GM19043 (cell line): ENCODE measurements around the gene ZNF281.
"Not testable (repeated sequence)": the region's sequence is repeated elsewhere in the genome, so short reads cannot be mapped to it uniquely, and the experiment has no call there.

Experiments
- ATAC-seq: cut with Tn5 transposase; IDR thresholded peaks from one replicate; pipeline ENCODE4 v1.9.1; 2021; ENCODE audit warnings: low read depth; ENCODE audit not compliant: unreplicated experiment

The ZNF281 gene

GRCh38 chr1:200433586-200433985 is 23.8 kb upstream of the ZNF281 start:
- ATAC-seq = no peak

- no peak for ATAC-seq
These were observed 22.8 kb upstream of the ZNF281 start for GRCh38 chr1:200432586-200432985.

- ATAC-seq = no peak
These were observed 19.4 kb upstream of the ZNF281 start for GRCh38 chr1:200429221-200429751.

- no peak for ATAC-seq
These were observed 18.8 kb upstream of the ZNF281 start for GRCh38 chr1:200428482-200429205.

GRCh38 chr1:200427744-200428143 is 17.9 kb upstream of the ZNF281 start:
- no peak for ATAC-seq

GRCh38 chr1:200426196-200426595 is 16.4 kb upstream of the ZNF281 start:
- no peak for ATAC-seq

GRCh38 chr1:200423235-200423634 is 13.4 kb upstream of the ZNF281 start:
- no peak for ATAC-seq

GRCh38 chr1:200422211-200422610 is 12.4 kb upstream of the ZNF281 start:
- no peak for ATAC-seq

- ATAC-seq = peak; percentile 75
These were observed 6.2 kb upstream of the ZNF281 start for GRCh38 chr1:200415789-200416593.

- peak; percentile 55 for ATAC-seq
These were observed 5.4 kb upstream of the ZNF281 start for GRCh38 chr1:200415227-200415626.

GRCh38 chr1:200414657-200415056 is 4.8 kb upstream of the ZNF281 start:
- ATAC-seq = no peak

- ATAC-seq = not testable (repeated sequence)
These were observed 3.9 kb upstream of the ZNF281 start for GRCh38 chr1:200413766-200414165.

GRCh38 chr1:200411406-200412257 is 1.8 kb upstream of the ZNF281 start:
- no peak for ATAC-seq

GRCh38 chr1:200410566-200410878 is 686 bp upstream of the ZNF281 start:
- ATAC-seq = no peak

- ATAC-seq = peak; percentile 20
These were observed 554 bp downstream of the ZNF281 start for GRCh38 chr1:200409203-200409760.

GRCh38 chr1:200406161-200406797 is 3.6 kb downstream of the ZNF281 start:
- ATAC-seq = no peak

GRCh38 chr1:200405264-200405663 is 4.6 kb downstream of the ZNF281 start:
- ATAC-seq = no peak

- ATAC-seq = no peak
These were observed 8.1 kb downstream of the ZNF281 start for GRCh38 chr1:200401708-200402107.

- ATAC-seq = no peak
These were observed 8.6 kb downstream of the ZNF281 start for GRCh38 chr1:200401263-200401662.

- ATAC-seq = no peak
These were observed 9.3 kb downstream of the ZNF281 start for GRCh38 chr1:200400556-200400955.
